ENCODE results near the gene KRTAP10-12. TPM values are rescaled to one million over a fixed set of nuclear protein-coding genes. Genes with fewer than 3 reads are reported as not detected.

KRTAP10-12 gene
- total and polyA plus RNA-seq, 2 of the 4 experiments (the other 2 are of a cell fraction), result not detected

- Histone ChIP-seq H3K23ac (ENCODE audit: low read depth, low read length) (no peak overlapping the region), H2AFZ (replicated peaks; ENCODE audit: low read length, poor library complexity) (no peak overlapping the region), H3K18ac (ENCODE audit: low read depth, low read length) (no peak overlapping the region), H3K9me3 (ENCODE audit: control insufficient read depth, insufficient read depth, low read length) (no peaks in the 10 kb centered on the region; the same call in 1 of the 2 replicates), H2AK5ac (ENCODE audit: low read depth, low read length) (no peak overlapping the region), H2BK15ac (ENCODE audit: low read depth, low read length) (no peak overlapping the region), H3K4me1 (ENCODE audit: control insufficient read depth, insufficient read depth, low read length) (no peaks in the 10 kb centered on the region), H3K56ac (ENCODE audit: extremely low read depth, insufficient read depth, low read length) (no peak overlapping the region), H4K5ac (ENCODE audit: low read depth, low read length) (no peak overlapping the region), H2BK20ac (ENCODE audit: low read depth, low read length) (no peak overlapping the region), H3K4ac (ENCODE audit: low read depth, low read length) (no peak overlapping the region), H3K9me1 (ENCODE audit: insufficient read depth, low read length) (no peaks in the 10 kb centered on the region), H3K14ac (replicated peaks; ENCODE audit: low read depth, low read length) (no peak overlapping the region), H3K27ac (ENCODE audit: insufficient read depth, low read length) (no peak overlapping the region), H2AK9ac (replicated peaks; ENCODE audit: low read depth, low read length, poor library complexity) (no peak overlapping the region), H3K4me2 (ENCODE audit: low read depth, low read length) (no peak overlapping the region), H3K9ac (ENCODE audit: low read depth, low read length) (no peak overlapping the region), H3K4me3 (ENCODE audit: insufficient read depth, low read depth, low read length) (no peak overlapping the region), H2BK5ac (ENCODE audit: low read depth, low read length, poor library complexity, severe bottlenecking) (no peak overlapping the region), H3K79me1 (ENCODE audit: low read depth in 1 of 2, low read length in 2 of 2) (no peaks in the 10 kb centered on the region), H3K27me3 (ENCODE audit: control insufficient read depth, insufficient read depth, low read length) (peaks cover 21% of the 10 kb centered on the region), H4K20me1 (ENCODE audit: insufficient read depth, low read length) (no peaks in the 10 kb centered on the region), H4K91ac (ENCODE audit: insufficient read depth, low read depth, low read length) (no peak overlapping the region), H2BK120ac (ENCODE audit: low read depth, low read length) (no peak overlapping the region), H4K8ac (ENCODE audit: low read depth in 2 of 2, low read length in 2 of 2) (no peak overlapping the region), H3K36me3 (ENCODE audit: control insufficient read depth, insufficient read depth, low read length) (no peaks in the 10 kb centered on the region)
- dilution Hi-C loops (cut with HindIII; ENCODE audit: low sequenced_read_pairs, unreplicated experiment) (no loop called here), in situ Hi-C loops (cut with MboI; ENCODE audit: low sequenced_read_pairs) (no loop called here), intact Hi-C loops (cut with micrococcal nuclease) (no loop called here)
- no TSS peak for BruUV-seq (replicated peaks)
- WGBS, 2 experiments (ENCODE audit: extremely low coverage in 2 of 2, insufficient read length in 1 of 2), result no CpG with 5 or more reads among the region's 2 CpGs
- TF ChIP-seq, protein P1, sequence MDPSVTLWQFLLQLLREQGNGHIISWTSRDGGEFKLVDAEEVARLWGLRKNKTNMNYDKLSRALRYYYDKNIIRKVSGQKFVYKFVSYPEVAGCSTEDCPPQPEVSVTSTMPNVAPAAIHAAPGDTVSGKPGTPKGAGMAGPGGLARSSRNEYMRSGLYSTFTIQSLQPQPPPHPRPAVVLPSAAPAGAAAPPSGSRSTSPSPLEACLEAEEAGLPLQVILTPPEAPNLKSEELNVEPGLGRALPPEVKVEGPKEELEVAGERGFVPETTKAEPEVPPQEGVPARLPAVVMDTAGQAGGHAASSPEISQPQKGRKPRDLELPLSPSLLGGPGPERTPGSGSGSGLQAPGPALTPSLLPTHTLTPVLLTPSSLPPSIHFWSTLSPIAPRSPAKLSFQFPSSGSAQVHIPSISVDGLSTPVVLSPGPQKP (IDR thresholded peaks at IDR 0.05; ENCODE audit: borderline replicate concordance, low read depth, low read length), result no peak
- TF ChIP-seq, protein P2, sequence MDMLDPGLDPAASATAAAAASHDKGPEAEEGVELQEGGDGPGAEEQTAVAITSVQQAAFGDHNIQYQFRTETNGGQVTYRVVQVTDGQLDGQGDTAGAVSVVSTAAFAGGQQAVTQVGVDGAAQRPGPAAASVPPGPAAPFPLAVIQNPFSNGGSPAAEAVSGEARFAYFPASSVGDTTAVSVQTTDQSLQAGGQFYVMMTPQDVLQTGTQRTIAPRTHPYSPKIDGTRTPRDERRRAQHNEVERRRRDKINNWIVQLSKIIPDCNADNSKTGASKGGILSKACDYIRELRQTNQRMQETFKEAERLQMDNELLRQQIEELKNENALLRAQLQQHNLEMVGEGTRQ (IDR thresholded peaks at IDR 0.05; ENCODE audit: low read depth, low read length), result no peak
- no peak for TF ChIP-seq CHD1 (IDR thresholded peaks at IDR 0.05; ENCODE audit: low read depth, low read length)
- no peak for TF ChIP-seq FOS (IDR thresholded peaks at IDR 0.05; ENCODE audit: low read depth, low read length)
- TF ChIP-seq BHLHE40 (IDR thresholded peaks at IDR 0.05; ENCODE audit: low read depth, low read length), result no peak
- no peak for TF ChIP-seq MAFK (IDR thresholded peaks at IDR 0.05; ENCODE audit: low read depth, low read length)
- no peak for TF ChIP-seq RCOR1 (IDR thresholded peaks at IDR 0.05; ENCODE audit: insufficient replicate concordance, low read length)
- TF ChIP-seq POLR2A (IDR thresholded peaks at IDR 0.05; ENCODE audit: low read depth, low read length), result no peak
- TF ChIP-seq SMC3 (IDR thresholded peaks at IDR 0.05; ENCODE audit: low read depth, low read length), result no peak
- TF ChIP-seq MXI1 (IDR thresholded peaks at IDR 0.05; ENCODE audit: borderline replicate concordance, low read depth, low read length), result no peak
- no peak for TF ChIP-seq RAD21 (IDR thresholded peaks at IDR 0.05; ENCODE audit: low read length)
- TF ChIP-seq NFE2L2 (IDR thresholded peaks at IDR 0.05; ENCODE audit: low read depth, low read length), result no peak
- no peak for TF ChIP-seq RFX5 (IDR thresholded peaks at IDR 0.05; ENCODE audit: low read depth, low read length)
- no peak for TF ChIP-seq CEBPB (IDR thresholded peaks at IDR 0.05; ENCODE audit: low read depth, low read length)
- no peak for TF ChIP-seq CTCF (conservative IDR thresholded peaks at IDR 0.05; ENCODE audit: low read depth, low read length)
- no peak for TF ChIP-seq MAZ (IDR thresholded peaks at IDR 0.05; ENCODE audit: borderline replicate concordance, low read depth, low read length)
- CTCF ChIA-PET, result no interaction called here
- DNase-seq (no peak), ATAC-seq (ENCODE audit: low read depth) (no peak)
- POLR2A ChIA-PET (ENCODE audit: unreplicated experiment), result no interaction called here
Observed at GRCh38 chr21:44691686-44692085, 5.3 kb upstream of the KRTAP10-12 start.
